MCF 10A (cell line): ENCODE results near the gene SPTB. TPM values are rescaled to one million over a fixed set of nuclear protein-coding genes. Genes with fewer than 3 reads are reported as not detected.

Source experiments
- BruUV-seq: library from RNA; stranded (reverse); fragments of 400-500 nt; replicated peaks from 2 replicates; lab custom pipeline; 2021; lab: Mats Ljungman, UMichigan
- CTCF ChIA-PET: fragments of 300-600 bp; sonication (Branson Sonifier 250); formaldehyde crosslinking; extraction: SDS; loops from one replicate; lab custom pipeline; 2021; ENCODE audit warnings: antibody characterized with exemption, inconsistent platforms; lab: Yijun Ruan, JAX
- POLR2A ChIA-PET: fragments of 300-600, 350-650 bp; sonication (Branson Sonifier 250); formaldehyde crosslinking; extraction: SDS; loops from one replicate; lab custom pipeline; 2020; ENCODE audit warnings: antibody characterized with exemption, inconsistent platforms; lab: Yijun Ruan, JAX
- DNase-seq: peaks from one replicate; pipeline ENCODE4 v3.0.0-alpha.2; 2018; ENCODE audit not compliant: unreplicated experiment
- H3K27ac Mint-ChIP-seq: one replicate; pipeline ENCODE4 v1.8.0; 2022; ENCODE audit warnings: mild to moderate bottlenecking, low read depth, mixed read lengths; ENCODE audit not compliant: unreplicated experiment
- H3K27me3 Mint-ChIP-seq: one replicate; pipeline ENCODE4 v1.8.0; 2022; ENCODE audit warnings: mixed read lengths; ENCODE audit not compliant: insufficient read depth, unreplicated experiment
- H3K36me3 Mint-ChIP-seq: one replicate; pipeline ENCODE4 v1.8.0; 2022; ENCODE audit warnings: mild to moderate bottlenecking, moderate library complexity, mixed read lengths; ENCODE audit not compliant: insufficient read depth, unreplicated experiment
- H3K4me1 Mint-ChIP-seq: one replicate; pipeline ENCODE4 v1.8.0; 2022; ENCODE audit warnings: mixed read lengths; ENCODE audit not compliant: insufficient read depth, unreplicated experiment
- H3K4me3 Mint-ChIP-seq: one replicate; pipeline ENCODE4 v1.8.0; 2022; ENCODE audit warnings: mild to moderate bottlenecking, moderate library complexity, mixed read lengths; ENCODE audit not compliant: unreplicated experiment
- H3K9me3 Mint-ChIP-seq: one replicate; pipeline ENCODE4 v1.8.0; 2022; ENCODE audit warnings: mixed read lengths; ENCODE audit not compliant: unreplicated experiment
- CTCF ChIP-seq: fragments of 200-600 bp; IDR thresholded peaks from one replicate; pipeline ENCODE4 v1.8.0; 2022; ENCODE audit warnings: antibody characterized with exemption, mild to moderate bottlenecking; ENCODE audit not compliant: unreplicated experiment
- intact Hi-C: fragments of 100-400 bp; cut with micrococcal nuclease; formaldehyde crosslinking; loops from 2 replicates; pipeline ENCODE4 v1.14.1; 2022
- total RNA-seq: library from RNA; stranded (reverse); gene quantifications from 2 replicates; pipeline ENCODE4 v1.2.3, GENCODE V29; 2022

SPTB gene
- total RNA-seq, 1 experiment from 2014 or later, result 1.3 TPM

GRCh38 chr14:64846319-64846718 is 33.4 kb downstream of the SPTB start:
- H3K27me3 Mint-ChIP-seq, result peaks cover 95% of the 10 kb centered on the region
- peaks cover 5% of the 10 kb centered on the region for H3K4me1 Mint-ChIP-seq
- no TSS peak for BruUV-seq
- no peaks in the 10 kb centered on the region for H3K9me3 Mint-ChIP-seq
- H3K4me3 Mint-ChIP-seq, result no peak overlapping the region
- no peak for DNase-seq
- TF ChIP-seq CTCF, result no peak
- ChIA-PET CTCF (interaction anchor here (0.5 to 4.0 kb wide), 3 partner anchors 20 to 23 kb away, joined by 3 to 20 read pairs (median 6); no protein-coding TSS in a partner anchor), POLR2A (interaction anchor here (0.7 kb wide), 1 partner anchor 12 kb away, joined by 3 read pairs; no protein-coding TSS in a partner anchor)
- no peak overlapping the region for H3K27ac Mint-ChIP-seq
- intact Hi-C loops, result no loop called here
- H3K36me3 Mint-ChIP-seq, result no peaks in the 10 kb centered on the region

- ChIA-PET CTCF (interaction anchor here (0.9 to 4.0 kb wide), 2 partner anchors 20 to 23 kb away, joined by 3 to 20 read pairs; no protein-coding TSS in a partner anchor), POLR2A (no interaction called here)
- Mint-ChIP-seq H3K27ac (no peak overlapping the region), H3K9me3 (no peaks in the 10 kb centered on the region), H3K36me3 (no peaks in the 10 kb centered on the region), H3K4me1 (peaks cover 10% of the 10 kb centered on the region), H3K27me3 (peaks cover 95% of the 10 kb centered on the region), H3K4me3 (no peak overlapping the region)
- intact Hi-C loops, result no loop called here
- DNase-seq, result no peak
- no peak for TF ChIP-seq CTCF
- BruUV-seq, result no TSS peak
Measured at GRCh38 chr14:64845878-64846277, 33.8 kb downstream of the SPTB start.

- Mint-ChIP-seq H3K4me3 (no peak overlapping the region), H3K27ac (no peak overlapping the region), H3K4me1 (peaks cover 10% of the 10 kb centered on the region), H3K27me3 (peaks cover 89% of the 10 kb centered on the region), H3K9me3 (no peaks in the 10 kb centered on the region), H3K36me3 (no peaks in the 10 kb centered on the region)
- intact Hi-C loops, result no loop called here
- POLR2A ChIA-PET, result no interaction called here
- CTCF ChIA-PET, result interaction anchor here (1.3 to 4.0 kb wide), 3 partner anchors 22 to 47 kb away, joined by 4 to 20 read pairs (median 5); no protein-coding TSS in a partner anchor
- no peak for TF ChIP-seq CTCF
- no peak for DNase-seq
- no TSS peak for BruUV-seq
Measured at GRCh38 chr14:64844969-64845536, 34.7 kb downstream of the SPTB start.

- CTCF ChIA-PET, result interaction anchor here (0.7 to 4.0 kb wide), 4 partner anchors 12 to 48 kb away, joined by 3 to 20 read pairs (median 4); no protein-coding TSS in a partner anchor
Measured at GRCh38 chr14:64844272-64844671, 35.4 kb downstream of the SPTB start.

More at GRCh38 chr14:64844272-64844671, 35.4 kb downstream of the SPTB start:
- no TSS peak for BruUV-seq
- H3K36me3 Mint-ChIP-seq, result no peaks in the 10 kb centered on the region
- peaks cover 82% of the 10 kb centered on the region for H3K27me3 Mint-ChIP-seq
- intact Hi-C loops, result no loop called here
- H3K27ac Mint-ChIP-seq, result no peak overlapping the region
- peaks cover 10% of the 10 kb centered on the region for H3K4me1 Mint-ChIP-seq
- no peak overlapping the region for H3K4me3 Mint-ChIP-seq
- no peaks in the 10 kb centered on the region for H3K9me3 Mint-ChIP-seq
- TF ChIP-seq CTCF, result no peak
- no peak for DNase-seq
- POLR2A ChIA-PET, result interaction anchor here (0.7 kb wide), 1 partner anchor 15 kb away, joined by 3 read pairs; no protein-coding TSS in a partner anchor
